HG03378 (cell line): ENCODE data around the gene SHANK1.

ENCODE experiments used
- ATAC-seq: cut with Tn5 transposase; IDR thresholded peaks from one replicate; pipeline ENCODE4 v1.9.1; 2021; ENCODE audit warnings: mild to moderate bottlenecking, moderate library complexity; ENCODE audit not compliant: unreplicated experiment

The SHANK1 gene

DNA sequence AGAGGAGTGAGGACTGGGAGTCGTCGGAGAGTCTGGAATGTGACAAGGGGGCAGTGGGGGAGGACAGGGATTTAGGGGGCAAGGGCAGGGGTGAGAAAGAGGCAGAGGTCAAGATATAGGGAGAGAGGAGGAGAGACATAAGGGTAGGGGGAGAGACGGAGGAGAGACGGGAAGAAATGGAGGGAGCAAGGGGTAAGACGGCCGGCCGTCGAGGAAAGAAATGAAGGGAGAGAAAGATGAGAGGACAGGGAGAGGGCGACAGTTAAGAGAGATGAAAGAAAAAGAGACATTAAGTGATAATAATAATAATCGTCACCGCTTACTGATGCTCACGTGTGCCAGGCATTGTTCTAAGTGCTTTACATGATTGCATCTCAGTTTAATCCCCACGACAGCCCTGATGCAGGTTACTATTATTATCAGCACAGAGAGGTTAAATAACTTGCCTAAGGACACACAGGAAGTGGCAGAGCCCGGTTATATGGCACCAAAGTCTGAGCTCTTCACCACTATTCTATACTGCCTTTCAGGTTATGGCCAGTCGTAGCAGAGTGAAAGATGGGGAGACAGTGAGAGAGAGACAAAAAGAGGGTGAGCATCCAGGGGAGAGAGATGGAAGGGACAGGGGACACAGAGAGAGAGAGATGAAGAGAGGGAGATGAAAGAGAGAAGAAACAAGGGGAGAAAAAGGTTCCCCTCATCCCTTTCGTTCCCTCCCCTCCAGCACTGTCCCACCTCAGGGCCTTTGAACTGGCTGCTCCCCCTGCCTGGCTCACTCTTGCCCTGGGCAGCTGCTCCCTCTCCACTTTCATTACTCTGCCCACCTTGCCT, 56.7 kb downstream of the SHANK1 start:
- ATAC-seq, result no peak

DNA sequence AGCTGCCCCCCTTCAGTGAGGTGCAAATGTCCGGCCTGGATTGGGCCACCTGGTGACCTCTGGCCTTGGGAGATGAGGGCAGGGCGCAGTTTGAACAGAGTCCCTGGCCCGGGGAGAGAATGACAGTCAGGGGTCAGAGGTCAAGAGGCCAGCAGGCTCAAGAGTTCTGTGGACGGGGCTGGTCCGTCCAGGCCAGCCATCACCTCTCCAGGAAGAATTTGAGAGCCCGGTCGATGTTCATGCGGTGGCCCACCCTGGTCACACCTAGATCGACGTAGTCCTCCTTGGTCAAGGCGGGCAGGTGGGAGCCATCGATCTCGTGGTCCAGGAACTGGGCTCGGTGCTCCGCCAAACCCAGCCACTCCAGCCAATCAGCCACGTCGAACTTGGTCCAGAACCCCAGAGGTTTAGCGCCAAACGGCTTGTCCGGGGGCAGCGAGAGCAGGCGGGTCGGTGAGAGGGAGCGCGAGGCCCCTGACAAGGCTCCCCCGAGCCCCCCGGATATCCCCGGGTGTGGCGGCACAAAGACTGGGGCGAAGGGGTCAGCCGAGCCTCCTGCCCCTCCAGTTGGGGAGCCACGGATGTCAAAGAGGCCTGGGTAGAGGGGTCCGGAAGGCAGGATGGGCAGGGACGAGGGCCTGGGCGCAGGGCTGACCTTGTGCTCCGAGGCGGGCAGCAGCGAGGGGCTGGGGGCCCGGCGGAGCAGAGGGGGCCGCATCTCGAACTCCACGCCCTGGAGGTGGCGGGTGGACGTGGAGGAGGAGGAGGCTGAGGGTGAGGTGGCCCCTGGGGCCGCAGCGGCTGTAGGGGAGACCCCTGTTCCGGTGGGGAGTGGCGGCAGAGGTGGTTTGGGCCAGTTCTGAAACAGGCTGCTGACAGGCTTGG, 57.6 kb downstream of the SHANK1 start:
- no peak for ATAC-seq

DNA sequence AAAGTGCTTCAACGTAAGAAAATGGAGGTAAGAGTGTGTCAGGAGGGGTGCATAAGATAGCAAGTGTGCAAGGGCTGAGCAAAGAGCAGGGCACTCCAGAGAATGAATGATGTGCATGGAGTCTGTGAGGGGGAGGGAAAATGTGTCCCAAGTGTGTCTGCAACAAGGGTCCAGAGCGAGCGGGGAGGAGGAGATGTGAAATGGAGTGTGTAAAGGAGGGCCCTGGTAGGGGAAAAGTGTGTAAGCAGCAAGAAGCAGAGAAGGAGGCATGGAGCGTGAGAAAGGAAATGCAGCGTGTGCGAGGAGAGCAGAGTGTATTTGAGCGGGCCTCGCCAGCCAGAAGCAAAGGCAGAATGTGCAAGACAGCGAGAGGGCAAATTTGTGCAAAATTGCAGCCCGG, 58.6 kb downstream of the SHANK1 start:
- no peak for ATAC-seq

DNA sequence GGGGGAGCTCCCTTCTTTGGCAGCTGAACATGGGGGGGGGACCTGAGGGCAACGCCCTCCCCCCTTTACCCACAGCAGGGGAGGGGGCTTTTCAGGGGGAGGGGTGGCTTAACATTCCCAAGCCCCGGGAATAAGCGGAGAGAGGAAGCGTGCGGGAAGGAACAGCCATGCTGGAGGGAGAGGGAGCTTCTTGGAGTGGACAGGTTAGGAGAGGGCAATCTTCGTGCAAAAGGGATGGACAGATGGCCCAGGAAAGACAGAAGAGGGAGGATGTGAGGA, 59.6 kb downstream of the SHANK1 start:
- ATAC-seq, result no peak

DNA sequence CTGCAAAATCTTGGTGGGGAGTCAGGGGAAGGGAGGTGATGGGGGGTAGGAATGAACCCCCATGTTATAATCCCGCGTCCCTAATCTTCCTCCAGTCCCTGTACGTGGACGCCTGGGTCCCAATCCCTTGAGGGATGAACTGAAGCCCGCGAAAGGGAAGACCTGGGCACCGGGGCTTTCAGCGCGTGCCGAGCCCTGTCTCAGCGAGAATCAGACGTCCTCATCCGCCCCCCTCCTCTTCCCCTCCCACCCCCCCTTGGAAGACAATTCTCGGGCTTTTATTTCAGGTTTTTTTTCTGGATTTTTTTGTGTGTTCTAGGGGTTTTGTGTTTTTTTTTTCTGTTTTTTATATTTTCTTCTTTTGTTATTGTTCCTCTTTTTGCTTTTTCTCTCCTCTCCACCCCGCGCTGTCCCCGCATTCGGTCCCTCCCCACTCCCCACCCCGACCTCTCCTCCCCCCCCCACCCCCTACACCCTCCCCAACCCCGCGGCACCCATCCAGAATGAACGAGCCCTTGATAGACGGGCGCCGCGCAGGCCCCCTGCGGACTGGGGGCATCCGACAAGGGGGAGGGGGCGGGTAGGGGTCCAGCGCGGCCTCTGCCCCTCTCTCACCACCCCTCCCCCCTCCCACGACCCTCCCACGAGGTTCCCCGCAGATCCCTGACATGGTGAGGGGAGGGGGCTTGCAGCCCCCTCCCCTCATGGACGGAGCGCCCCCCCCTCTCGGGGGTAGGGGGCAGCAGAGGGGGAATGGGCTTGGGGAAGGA, 60.1 kb downstream of the SHANK1 start:
- no peak for ATAC-seq

DNA sequence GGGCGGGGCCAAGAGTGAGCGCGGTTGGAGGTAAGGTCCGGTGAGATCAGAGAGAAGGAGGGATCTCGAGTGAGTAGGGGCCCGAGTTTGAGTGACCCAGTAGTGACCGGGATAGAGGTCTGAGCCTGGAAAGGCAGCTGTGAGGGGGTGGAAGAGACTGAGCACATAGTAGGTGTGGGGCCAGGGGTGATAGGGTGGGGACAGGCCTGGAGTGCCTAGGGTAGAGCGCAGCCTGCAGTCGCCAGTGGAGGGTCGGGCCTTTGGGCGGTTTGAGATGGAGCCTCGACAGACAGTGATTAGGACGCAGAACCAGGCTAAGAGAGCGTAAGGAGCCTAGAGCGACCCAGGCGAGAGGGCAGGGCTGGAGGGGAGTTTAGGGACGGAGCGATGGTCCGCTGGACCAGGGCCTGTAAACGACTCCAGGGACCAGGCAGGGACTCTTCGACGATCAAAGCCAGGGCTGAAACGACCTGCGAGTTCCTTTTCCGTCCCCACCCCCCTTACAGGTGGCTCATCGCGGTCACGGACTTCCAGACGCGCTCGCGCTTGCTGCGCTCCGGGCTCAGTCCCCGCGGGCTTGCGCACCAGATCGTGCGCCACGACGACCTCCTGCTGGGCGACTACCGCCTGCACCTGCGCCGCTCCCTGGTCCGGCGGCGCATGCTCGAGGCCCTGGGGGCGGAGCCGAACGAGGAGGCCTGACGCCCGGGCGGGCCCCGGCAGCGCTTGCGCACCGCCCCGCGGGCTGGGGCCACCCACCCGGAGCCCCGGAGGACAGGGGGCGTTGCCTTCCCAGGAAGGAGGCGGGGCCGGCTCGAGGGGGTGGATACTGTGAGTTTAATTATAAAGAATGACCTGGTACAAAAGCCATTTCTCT, 60.9 kb downstream of the SHANK1 start:
- ATAC-seq, result no peak

DNA sequence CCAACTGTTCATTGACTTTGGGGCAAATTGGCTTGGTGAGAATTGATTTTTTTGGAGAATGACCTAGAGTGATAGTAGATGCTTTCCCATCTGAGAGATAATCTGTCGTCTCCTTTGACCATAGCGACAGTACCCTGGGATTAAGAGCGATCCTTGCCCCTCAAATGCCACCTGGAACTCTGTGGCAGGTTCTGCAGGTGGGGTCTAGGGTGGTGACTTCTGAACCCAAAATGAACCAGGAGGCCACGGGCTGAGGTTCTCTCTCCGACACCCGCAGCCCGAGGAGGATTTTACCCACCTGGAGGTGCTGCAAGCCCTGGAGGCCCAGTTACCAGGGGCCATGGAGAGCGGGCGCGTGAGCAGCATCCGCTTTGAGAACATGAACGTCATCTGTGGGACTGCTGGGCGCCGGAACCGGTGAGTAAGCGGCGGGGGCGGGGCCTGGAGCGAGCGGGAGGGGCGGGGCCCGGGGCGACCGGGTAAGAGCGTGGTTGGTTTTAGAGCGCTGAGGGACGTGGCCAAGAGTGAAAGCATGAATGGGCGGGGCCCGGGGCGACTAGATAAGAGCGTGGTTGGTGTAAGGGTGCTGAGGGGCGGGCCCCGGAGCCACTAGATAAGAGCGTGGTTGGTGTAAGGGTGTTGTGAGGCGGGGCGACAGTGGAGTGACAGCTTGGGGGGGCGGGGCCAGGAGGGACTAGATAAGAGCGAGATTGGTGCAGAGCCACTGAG, 61.7 kb downstream of the SHANK1 start:
- ATAC-seq, result peak; percentile 63

DNA sequence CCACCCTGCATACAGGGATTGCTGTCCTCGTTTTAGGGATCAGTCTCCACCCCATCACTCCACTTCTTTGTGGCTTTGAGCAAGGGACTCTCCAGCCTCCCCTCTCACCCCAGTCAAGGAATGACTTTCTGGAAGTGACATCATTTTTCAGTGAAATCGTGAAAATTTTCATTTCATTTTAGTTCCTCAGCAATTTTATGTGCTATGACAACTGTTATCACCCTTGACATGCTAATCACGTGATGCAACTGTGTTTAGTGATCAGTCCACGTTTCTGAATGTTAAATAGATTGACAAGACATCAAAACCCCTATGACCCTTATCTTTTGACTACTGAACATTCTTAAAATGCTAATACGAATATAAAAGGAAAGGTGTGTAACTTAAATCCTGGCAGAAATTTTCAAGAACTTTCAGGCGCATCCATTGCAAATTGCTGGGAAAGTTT, 62.4 kb downstream of the SHANK1 start:
- ATAC-seq, result no peak

DNA sequence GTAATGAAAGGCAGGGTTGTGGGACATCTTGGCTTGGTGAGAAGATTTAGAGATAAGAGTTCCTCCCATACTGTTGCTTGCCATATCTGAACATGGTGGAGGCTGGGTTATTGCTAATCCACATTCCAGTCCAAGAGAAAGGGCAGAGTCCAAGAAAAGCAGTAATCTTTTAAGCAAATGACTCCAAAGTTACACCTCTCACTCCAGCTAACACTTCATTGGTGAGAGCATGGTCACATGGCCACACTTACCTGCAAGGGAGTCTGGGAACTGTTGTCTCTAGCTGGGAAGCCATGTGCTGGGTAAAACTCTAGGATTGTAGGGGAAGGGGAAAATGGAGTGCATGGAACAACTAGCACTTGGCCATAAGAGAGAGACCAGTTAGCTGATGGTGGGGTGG, 64.7 kb downstream of the SHANK1 start:
- no peak for ATAC-seq

DNA sequence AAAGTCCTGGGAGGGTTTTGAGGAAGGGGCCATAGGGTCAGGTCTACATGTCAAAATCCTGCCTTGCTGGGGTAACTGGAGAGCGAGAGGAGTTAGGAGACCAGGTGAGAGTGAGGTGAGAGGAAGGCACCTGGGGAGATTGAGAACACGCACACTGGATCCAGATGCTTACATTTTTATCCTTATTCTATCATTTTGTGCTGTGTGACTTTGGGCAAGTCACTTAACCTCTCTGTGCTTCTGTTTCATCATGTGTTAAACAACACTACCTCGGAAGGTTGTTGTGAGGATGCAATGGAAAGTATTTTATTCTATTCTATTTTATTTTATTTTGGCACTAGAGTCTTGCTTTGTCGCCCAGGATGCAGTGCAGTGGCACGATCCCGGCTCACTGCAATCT, 66.9 kb downstream of the SHANK1 start:
- no peak for ATAC-seq

DNA sequence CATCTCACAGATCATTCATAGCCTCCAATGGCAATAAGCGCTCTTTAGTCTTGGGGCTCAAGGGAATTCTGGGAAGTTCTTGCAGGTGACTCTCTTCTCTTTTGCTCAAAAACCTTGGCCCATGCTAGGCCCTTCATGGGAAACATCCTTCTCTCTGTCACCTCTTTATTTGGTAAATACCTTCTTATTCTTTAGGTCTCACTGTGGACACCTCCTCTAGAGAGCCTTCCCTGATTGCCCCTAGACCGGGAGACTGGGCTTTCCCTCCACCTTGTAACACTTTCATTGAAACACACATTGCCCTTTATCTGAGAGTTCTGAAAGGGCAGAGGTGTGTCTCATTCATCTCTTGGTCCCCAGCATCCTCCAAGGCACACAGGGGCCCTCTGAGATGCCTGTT, 68.4 kb downstream of the SHANK1 start:
- ATAC-seq, result no peak

DNA sequence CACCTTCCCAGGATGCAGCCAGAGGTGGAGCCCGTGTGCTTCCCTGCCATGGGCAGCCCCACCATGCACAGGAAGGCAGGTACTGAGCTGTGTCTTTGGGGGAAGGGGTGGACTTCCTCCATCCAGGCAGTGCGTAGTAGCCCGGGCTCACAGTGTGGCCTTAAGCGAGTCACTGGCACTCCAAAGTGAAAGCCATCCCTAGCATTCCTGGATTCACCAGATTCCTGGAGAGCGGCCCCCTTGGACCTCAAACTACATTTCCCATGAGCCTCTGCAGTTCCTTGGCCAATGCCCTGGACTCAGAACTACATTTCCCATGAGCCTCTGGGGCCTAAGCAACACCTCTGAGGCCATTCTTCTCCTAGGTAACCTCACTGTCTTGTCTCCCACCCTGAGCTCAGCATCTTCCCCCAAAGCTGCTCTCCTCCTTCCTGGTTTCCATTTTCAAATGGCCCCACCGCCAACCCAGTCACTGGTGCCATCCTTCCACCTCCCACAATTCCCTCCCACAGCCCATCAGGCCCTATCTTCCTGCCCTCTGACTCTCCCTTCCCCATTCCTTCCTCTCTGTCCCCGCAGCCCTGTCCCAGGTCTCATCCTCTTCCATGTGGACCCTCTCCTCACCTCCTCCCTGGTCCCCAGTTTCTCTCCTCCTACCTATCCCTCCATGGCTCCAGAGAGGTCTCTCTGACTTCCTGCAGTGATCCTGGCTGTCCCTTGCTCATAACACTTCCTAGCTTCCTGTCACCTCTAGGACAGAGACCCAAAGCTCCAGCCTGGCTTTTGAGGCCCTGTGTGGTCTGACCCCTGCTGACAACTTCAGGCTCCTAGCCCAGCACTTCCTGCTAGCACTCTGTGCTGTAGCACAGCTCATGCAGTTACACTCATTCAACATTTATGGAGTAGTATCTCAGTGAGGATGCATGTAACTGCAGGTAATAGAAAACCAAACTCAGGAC, 69.9 kb downstream of the SHANK1 start, which contains the start of gene C19orf81:
TSS of gene C19orf81 (plus strand) at position 13 of the 959 bp plus-strand sequence. CDS start at position 13, 0 bp downstream.
- no peak for ATAC-seq

DNA sequence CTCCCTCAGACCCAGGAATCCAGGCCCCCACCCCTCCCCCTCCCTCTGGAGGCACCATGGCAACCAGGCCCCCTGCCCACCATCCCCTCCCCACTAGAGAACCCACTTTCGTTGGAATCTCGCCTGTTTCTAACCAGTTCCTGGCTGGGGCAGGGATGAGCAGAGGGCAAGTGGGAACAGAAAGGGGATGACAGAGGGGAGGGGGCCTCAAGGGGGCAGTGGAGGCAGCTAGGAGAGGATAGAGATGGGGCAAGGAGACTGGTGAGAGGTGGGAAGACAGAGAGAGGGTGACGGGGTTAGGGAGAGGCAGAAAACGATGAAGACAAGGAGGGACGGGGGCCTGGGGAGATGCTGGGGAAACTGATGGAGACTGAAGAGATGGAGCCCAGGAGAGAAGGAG, 70.9 kb downstream of the SHANK1 start:
- no peak for ATAC-seq

DNA sequence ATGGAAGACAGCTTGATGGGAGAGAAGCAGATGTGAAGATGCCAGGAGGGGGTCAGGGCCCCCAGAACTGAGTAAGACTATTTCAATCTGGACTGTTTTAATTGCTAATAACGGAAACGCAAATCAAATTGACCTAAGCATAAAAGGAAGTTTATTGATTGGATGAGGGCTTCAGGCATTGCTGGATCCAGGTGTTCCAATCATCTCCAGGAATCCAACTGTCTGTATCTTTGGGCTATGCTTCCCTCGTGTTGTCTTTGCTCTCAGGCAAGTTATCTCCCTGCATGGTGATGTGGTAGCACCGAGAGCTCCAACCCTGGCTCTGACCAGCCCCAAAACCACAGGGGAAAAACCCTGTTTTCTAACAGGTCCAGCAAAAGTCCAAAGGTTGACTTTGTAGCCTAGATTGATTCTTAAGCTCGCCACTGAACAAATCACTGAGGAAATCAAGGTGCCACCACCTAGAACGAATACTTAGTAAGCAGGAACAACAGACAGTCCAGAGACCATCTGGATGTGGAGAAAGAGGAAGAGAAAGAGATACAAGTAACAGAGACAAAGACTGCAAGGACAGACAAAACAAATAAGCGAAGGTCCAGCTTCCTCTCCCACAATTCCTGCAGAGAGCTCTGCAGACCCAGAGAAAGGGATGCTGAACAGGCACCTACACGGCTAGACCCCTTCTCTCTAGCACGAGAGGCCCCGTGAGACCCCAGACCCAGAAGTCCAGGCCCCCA, 71.6 kb downstream of the SHANK1 start:
- ATAC-seq, result no peak

DNA sequence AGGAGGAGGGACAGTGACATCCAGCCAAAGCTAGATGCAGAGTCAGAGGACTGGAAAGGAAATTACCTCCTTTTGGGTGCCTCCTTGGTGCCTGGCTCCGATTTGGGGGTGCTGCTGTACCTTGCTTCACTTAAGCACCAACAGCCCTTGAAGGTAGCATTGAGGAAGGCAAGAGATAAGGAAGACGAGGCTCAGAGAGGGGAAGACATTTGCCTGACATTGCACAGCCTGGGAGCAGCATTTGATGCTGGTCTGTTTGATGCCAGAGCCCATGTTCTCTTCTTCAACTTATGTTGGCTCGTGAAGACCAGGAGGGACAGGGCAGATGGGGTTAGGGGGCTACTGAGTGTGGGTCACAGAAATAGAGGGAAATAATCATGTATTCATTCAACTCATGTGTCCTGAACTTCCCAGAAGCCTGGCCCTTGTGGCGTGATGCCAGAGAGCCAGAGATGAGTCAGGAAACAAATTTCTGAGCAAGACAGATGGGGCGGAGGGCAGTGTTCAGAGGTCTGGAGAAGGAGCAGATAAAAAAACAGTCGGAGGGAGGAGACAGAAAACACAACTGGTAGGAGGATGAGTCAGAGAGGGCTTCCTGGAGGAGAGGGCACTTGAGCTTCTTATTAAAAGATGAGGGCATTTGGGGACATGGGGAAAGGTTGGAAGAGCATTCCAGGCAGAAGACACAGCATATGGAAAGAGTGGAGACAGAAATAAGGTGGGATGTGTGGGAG, 73.4 kb downstream of the SHANK1 start:
- no peak for ATAC-seq

DNA sequence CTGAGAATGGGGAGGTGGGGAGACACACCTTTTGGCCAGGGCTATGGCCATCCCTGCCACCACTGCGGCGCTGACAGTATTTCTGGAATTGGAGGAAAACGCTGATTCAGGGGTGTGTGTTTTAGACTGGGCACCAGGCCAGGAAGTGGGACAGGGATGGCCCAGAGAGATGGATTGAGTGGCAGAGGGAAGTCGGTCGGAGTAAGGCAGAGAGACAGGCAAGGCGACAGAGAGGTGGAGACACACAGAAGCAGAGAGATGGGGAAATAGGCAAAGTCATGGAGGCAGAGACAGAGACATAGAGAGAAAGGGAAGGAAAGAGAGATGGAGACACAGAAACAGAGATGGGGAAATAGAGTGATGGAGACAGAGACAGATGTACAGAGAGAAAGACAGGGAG, 74.5 kb downstream of the SHANK1 start:
- ATAC-seq, result no peak

DNA sequence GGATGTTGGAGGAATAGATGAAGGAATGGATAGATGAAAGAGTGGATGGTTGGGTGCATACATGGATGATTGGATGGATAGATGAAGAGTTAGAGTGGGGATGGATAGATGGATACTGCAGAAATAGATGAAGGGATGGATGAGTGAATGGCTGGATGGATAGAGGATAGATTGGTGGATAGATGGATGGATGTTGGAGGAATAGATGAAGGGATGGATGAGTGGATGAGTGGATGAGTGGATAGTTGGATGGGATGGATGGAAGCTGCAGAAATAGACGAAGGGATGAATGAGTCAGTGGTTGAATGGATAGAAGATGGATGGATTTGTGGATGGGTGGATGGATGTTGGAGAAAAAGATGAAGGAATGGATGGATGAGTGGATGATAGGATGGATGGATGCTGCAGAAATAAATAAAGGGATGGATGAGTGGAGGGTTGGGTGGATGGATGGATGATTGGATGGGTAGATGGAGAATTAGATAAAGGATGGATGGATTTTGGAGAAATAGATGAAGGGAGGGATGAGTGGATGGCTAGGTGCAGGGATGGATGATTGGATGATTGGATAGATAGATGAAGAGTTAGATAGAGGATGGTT, 75.2 kb downstream of the SHANK1 start:
- ATAC-seq, result no peak
